ENCODE measurements around the gene PDE7B.
"Not testable (repeated sequence)": the region's sequence is repeated elsewhere in the genome, so short reads cannot be mapped to it uniquely, and the experiment has no call there.

PDE7B gene

GRCh38 chr6:136178749-136179148, 327.2 kb downstream of the PDE7B start:
- DNase-seq (ENCODE audit: low spot score) (no peak), FAIRE-seq (no peak)

DNA sequence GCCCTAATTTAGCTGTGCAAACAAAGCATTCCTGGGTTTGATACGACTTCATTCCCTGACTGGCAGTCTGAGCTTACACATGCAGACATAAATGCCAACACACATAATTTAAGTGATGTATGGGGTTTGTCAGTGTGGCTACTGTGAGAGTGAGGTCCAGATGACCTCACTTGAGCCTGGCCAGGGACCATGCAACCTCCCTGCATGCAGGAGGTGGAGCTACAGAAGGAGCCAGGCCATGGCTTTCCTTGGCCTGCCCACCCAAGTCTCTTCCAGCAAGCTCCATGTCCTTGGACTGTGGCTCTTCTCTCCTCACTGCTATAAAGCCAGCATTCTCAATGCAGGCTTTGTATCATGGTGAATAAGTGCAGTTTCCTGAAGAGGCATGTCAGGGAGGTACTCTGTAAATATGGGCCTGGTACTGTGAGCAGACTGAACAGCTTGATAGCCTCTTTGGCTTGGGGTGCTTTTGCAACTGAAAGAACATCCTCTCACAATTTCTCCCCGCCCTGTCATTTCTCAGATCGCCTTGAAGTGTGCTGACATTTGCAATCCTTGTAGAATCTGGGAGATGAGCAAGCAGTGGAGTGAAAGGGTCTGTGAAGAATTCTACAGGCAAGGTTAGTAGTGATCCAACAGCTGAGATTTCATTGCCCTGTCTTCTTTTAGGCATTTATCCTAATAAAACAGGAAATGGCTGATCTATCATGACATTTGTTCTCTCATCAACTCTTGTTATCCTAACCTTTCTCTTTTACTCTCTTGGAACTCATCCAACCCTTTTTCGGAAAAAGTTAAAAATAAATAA, 329.4 kb downstream of the PDE7B start:
- FAIRE-seq (no peak), DNase-seq (ENCODE audit: low spot score) (no peak)

GRCh38 chr6:136181512-136181833, 330.0 kb downstream of the PDE7B start:
- FAIRE-seq: no peak
- DNase-seq (ENCODE audit: low spot score): no peak

- FAIRE-seq (no peak), DNase-seq (ENCODE audit: low spot score) (no peak)
Measured at GRCh38 chr6:136181861-136182260, 330.4 kb downstream of the PDE7B start.

DNA sequence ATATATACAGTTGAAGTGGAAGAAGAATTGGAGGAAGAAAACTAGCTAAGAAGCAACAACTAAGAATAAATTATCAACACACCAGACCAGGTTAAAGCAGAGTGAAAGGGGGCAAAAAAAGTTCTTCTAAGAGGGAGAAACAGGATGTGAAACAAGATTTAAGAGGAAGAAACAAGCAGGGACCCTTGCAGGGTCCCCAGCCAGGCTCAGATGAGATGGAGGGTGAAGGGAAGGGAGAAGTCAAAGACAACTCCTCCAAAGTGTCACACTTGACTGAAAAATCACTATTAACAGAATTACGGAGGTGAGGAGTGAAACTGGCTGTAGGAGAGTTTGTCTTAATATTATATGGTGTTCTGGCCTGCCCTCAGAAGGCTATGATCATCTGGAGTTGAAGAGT, 333.2 kb downstream of the PDE7B start:
- no peak for DNase-seq (ENCODE audit: low spot score)

GRCh38 chr6:136186363-136186762, 334.9 kb downstream of the PDE7B start:
- no peak for DNase-seq (ENCODE audit: low spot score)
- no peak for FAIRE-seq

More for the DNA sequence above, 333.2 kb downstream of the PDE7B start:
- no peak for FAIRE-seq

GRCh38 chr6:136188486-136188885, 337.0 kb downstream of the PDE7B start:
- DNase-seq (ENCODE audit: low spot score): no peak

DNA sequence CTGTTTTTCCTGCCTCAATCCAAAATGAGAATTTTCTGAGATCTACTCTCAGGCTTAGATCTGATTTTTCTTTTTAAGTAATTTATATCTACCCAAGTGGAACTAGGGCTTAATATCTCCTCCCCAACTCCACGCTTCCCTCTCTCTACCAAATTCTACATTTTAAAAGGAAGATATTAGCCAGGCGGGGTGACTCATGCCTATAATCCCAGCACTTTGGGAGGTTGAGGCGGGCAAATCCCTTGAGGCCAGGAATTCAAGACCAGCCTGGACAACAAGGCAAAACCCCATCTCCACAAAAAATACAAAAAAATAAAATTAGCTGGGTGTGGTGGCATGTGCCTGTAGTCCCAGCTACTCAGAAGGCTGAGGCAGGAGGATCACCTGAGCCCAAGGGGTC, 337.6 kb downstream of the PDE7B start:
- DNase-seq (ENCODE audit: low spot score) (no peak), FAIRE-seq (no peak)

More at GRCh38 chr6:136188486-136188885, 337.0 kb downstream of the PDE7B start:
- no peak for FAIRE-seq

DNA sequence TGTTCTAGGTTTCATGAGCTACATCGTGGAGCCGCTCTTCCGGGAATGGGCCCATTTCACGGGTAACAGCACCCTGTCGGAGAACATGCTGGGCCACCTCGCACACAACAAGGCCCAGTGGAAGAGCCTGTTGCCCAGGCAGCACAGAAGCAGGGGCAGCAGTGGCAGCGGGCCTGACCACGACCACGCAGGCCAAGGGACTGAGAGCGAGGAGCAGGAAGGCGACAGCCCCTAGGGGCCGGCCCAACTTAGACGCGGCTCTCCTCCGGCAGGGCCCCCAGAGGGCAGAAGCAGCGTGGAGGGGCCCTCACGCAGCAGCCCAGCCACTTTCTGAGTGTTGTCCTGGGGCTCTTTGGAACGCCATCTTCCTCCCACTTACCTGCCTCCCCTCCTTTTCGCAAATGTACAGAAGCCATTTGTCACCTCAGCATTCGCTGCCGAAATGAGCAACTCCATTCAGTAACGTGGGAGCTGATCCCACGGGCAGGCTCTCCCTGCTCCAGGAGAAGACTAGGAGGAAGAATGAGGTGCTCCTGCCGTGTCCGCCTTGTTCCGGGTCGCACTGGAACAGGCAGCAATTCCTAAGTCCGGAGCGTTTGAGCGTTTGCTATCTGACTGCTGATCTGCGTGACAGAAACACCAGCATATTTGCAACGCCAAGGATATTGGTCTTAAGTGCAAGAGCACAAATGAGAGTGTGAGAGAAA, 340.3 kb downstream of the PDE7B start:
- no peak for DNase-seq (ENCODE audit: low spot score)
- FAIRE-seq: no peak

DNA sequence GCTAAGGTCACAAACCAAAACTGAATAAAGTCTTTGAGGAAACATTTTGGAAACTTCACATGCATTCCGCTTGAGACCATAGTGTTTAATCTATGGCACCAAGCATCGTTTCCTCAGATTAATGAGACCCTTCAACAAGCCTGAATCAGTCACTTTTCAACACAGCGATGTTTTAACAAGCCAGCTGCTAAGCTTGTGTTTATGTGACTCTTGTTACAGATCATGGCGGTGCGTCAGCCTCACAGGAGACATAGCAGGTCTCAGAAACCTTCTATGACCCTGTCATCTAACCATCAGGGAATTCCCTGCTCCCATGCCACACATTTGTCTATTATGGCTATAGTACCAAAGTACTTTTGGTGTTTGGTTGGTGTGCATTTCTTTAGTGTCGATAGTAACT, 341.4 kb downstream of the PDE7B start:
- FAIRE-seq (no peak), DNase-seq (ENCODE audit: low spot score) (no peak)

DNA sequence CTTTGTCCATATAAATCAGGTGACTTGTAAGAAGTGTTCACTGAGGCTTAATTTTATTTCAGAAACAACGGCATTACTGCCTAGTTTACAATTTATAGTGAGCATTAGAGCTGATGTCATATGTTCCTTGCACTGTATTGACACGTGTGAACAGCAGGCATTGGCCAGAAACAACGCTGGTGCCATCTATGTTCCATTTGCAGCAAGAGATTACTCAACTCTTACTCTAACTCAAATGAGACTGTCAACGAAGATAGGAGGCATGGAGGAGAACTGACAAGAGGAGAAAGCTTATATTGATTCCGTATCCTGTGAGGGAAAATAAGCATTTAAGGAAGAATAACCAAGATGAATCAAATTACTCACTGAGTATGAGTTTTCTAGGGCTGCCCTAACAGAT, 350.2 kb downstream of the PDE7B start:
- DNase-seq (ENCODE audit: low spot score) (no peak), FAIRE-seq (no peak)

DNA sequence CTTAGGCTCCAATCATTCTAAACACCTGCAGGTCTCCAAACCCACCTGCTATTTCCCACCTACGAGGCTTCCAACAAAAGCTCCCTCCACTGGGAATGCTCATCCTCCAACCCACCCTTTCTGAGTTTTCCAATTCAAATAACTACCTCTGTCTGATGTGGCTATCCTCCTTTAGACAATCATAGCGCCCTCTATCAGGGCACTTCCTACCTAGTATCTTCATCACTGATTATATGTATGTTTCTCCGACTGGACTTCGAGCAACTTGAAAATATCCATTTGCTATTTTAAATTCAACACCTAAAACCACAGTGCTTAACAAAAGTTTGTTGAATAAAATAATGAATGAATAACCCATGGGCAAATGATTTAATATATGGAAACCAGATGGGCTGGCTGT, 357.3 kb downstream of the PDE7B start:
- FAIRE-seq (no peak), DNase-seq (ENCODE audit: low spot score) (no peak)

- DNase-seq (ENCODE audit: low spot score): no peak
- FAIRE-seq: no peak
Measured at GRCh38 chr6:136209496-136209895, 358.0 kb downstream of the PDE7B start.

GRCh38 chr6:136210398-136211165, 359.1 kb downstream of the PDE7B start:
- DNase-seq (ENCODE audit: low spot score): no peak
- no peak for FAIRE-seq

- no peak for FAIRE-seq
- DNase-seq (ENCODE audit: low spot score): no peak
Measured at GRCh38 chr6:136212608-136213007, 361.1 kb downstream of the PDE7B start.

DNA sequence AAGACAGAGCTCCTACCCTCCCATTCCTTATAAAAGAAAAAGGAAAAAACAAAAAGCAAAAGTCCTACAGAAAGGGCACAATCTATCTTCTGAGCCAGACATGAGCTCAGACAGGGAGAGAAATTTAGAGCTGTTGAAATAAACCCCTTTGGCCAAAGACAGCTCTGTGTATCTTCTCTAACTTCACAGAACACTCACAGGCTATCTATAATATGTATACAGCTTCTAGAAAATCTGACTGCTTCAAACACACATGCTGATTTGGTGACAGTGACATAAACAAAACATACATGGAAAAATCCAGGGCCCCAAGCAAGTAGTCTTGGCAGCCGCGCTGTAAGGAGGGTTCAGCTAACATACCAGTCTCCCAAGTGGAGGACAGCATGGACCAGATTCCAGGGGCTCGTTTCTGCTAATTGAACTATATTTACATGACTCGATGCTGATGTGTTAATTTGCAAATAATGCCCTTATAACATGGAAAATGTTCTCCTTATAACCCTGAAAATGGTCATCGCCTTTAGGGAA, 361.6 kb downstream of the PDE7B start:
- FAIRE-seq: no peak
- no peak for DNase-seq (ENCODE audit: low spot score)

GRCh38 chr6:136213853-136214252, 362.4 kb downstream of the PDE7B start:
- FAIRE-seq (no peak), DNase-seq (ENCODE audit: low spot score) (no peak)

DNA sequence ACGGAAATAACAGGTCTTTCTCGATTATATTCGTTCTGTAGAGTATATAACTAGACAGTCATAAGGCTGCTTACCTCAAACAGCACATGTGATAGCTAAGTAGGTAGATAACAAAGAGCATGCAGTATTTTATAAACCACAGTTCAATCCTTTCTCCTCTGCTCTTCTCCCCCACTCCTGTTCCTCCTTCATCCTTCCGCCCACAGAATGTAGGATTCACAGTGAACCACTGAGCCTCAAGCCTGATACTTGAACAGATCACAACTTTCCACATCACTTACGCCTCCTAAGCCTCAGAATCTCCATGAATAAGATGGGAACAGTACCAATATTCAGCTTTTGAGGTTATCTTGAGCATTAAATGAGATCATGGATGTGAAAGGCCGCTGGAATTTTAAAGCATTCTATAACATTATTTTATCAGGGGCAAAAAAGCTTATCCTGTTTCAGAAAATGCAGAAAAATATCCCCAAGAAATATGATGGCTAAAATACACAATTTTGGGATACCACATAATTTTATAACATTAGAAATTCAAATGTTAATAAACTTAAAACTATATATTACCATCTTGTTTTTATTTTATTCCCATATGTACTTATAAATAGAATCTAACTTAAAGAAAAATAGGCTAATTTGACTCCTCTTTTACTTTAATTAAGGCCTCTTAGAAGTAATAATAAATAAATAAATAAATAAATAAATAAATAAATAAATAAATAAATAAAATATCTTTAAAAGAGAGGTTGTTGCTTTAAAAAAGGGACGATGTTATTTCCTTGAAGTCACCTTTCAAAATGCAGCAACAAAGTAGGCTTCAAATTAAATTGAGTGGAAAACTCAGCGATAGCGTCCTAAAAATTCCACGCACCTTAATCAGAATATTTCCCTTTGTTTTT, 365.3 kb downstream of the PDE7B start:
- FAIRE-seq: no peak
- no peak for DNase-seq (ENCODE audit: low spot score)

- not testable (repeated sequence) for DNase-seq (ENCODE audit: low spot score); FAIRE-seq
Measured at GRCh38 chr6:136224974-136225373, 373.5 kb downstream of the PDE7B start.

- FAIRE-seq (no peak), DNase-seq (ENCODE audit: low spot score) (no peak)
Measured at GRCh38 chr6:136225496-136225895, 374.0 kb downstream of the PDE7B start.
